Subcutaneous abdominal adipose tissue (tissue), 5 donors: ENCODE data around the gene NPM3.

Experiments
- H3K27ac ChIP-seq: one replicate; pipeline ENCODE4 v1.7.0; 2013; ENCODE audit warnings: low read depth, mild to moderate bottlenecking, inconsistent platforms, low read length, moderate library complexity
- H3K27me3 ChIP-seq, 5 donors: one replicate each; pipeline ENCODE4 v1.7.0; 2013; ENCODE audit warnings: low read length in 5 of 5, inconsistent platforms in 1 of 5; ENCODE audit not compliant: control insufficient read depth in 5 of 5, insufficient read depth in 4 of 5
- H3K36me3 ChIP-seq, 5 donors: one replicate each; pipeline ENCODE4 v1.7.0; 2013; ENCODE audit warnings: low read length in 5 of 5; ENCODE audit not compliant: control insufficient read depth in 5 of 5, insufficient read depth in 5 of 5
- H3K4me1 ChIP-seq, 5 donors: one replicate each; pipeline ENCODE4 v1.7.0; 2013; ENCODE audit warnings: low read length in 5 of 5, mild to moderate bottlenecking in 3 of 5, moderate library complexity in 1 of 5; ENCODE audit not compliant: control insufficient read depth in 5 of 5, insufficient read depth in 5 of 5
- H3K4me3 ChIP-seq, 5 donors: one replicate each; pipeline ENCODE4 v1.7.0; 2013; ENCODE audit warnings: low read length in 5 of 5, low read depth in 1 of 5
- H3K9ac ChIP-seq, 5 donors: one replicate each; pipeline ENCODE4 v1.7.0; 2013; ENCODE audit warnings: low read length in 5 of 5, mild to moderate bottlenecking in 4 of 5, moderate library complexity in 3 of 5
- H3K9me3 ChIP-seq, 5 donors: one replicate each; pipeline ENCODE4 v1.7.0; 2013; ENCODE audit warnings: low read length in 5 of 5; ENCODE audit not compliant: control insufficient read depth in 5 of 5
- donor health status: healthy.
- donor health status: healthy.
- donor health status: healthy.
- donor health status: healthy.
- donor health status: healthy.

NPM3 gene, protein sequence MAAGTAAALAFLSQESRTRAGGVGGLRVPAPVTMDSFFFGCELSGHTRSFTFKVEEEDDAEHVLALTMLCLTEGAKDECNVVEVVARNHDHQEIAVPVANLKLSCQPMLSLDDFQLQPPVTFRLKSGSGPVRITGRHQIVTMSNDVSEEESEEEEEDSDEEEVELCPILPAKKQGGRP

DNA sequence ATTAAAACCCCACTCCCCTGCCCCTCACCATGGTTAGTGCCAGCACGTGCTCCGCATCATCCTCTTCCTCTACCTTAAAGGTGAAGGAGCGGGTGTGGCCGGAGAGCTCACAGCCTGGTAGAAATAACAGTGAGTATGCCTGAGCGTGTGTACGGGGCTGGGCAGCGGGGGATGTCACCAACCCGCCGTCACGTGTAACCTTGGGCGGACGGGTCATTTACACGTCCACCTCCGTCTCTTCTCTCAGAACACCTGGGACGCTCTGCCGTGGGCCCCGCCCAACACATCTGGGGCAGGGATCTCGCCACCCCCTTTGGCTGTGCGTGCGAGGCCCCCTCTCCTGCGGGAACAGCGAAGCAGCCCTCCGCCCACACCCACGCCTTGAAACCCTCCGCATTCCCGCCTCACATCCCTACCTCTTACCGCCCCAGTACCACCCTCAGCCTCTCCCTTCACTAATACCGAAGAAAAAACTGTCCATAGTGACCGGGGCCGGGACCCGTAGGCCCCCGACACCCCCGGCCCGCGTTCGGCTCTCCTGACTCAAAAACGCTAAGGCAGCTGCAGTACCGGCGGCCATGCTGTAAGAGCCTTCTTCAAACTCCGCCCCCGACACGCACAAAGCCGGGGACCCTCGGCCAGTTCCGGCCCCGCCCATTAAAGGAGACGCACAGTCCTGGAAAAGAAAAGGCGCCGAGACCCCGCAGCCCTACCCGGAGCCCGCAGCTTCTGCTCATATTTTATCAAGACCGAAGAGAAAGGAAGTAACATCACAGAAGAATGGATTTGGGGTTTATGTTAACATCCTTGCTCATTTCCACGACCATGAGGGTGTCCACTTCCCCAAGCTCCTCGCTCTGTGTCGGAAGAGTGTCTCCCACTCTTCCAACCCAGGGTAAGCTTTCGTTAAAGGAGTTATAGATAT, at the start of gene NPM3:
Gene NPM3 (minus strand): TSS at position 636 of the 925 bp plus-strand sequence. CDS start 56 bp downstream, at position 580.
- no peaks in the 10 kb centered on the region for H3K9me3 ChIP-seq
- peaks cover 31 to 49% (median 39%) of the 10 kb centered on the region in 5 donors for H3K36me3 ChIP-seq
- peak within 1 kb of the TSS; percentile 66 to 78 (median 74) for H3K4me3 ChIP-seq
- peaks cover 0 to 8% (median 2%) of the 10 kb centered on the region in 5 donors for H3K27me3 ChIP-seq
- H3K27ac ChIP-seq, result peak within 1 kb of the TSS; percentile 55
- peak within 1 kb of the TSS; percentile 16 to 83 (median 74) for H3K9ac ChIP-seq
- H3K4me1 ChIP-seq, result peaks cover 3 to 50% (median 48%) of the 10 kb centered on the region in 5 donors

GRCh38 chr10:101832325-101832771, 49.1 kb upstream of the NPM3 start:
- H3K36me3 ChIP-seq, result peaks cover 2 to 23% (median 13%) of the 10 kb centered on the region in 5 donors
- H3K9me3 ChIP-seq, result no peaks in the 10 kb centered on the region
- H3K27ac ChIP-seq, result no peak overlapping the region
- H3K4me3 ChIP-seq, result peak overlapping the region in 1 of 5 donors; percentile 6
- H3K27me3 ChIP-seq, result no peaks in the 10 kb centered on the region
- peaks cover 8 to 74% (median 71%) of the 10 kb centered on the region in 5 donors for H3K4me1 ChIP-seq
- H3K9ac ChIP-seq, result peak overlapping the region in 2 of 5 donors; percentile 6 to 38

DNA sequence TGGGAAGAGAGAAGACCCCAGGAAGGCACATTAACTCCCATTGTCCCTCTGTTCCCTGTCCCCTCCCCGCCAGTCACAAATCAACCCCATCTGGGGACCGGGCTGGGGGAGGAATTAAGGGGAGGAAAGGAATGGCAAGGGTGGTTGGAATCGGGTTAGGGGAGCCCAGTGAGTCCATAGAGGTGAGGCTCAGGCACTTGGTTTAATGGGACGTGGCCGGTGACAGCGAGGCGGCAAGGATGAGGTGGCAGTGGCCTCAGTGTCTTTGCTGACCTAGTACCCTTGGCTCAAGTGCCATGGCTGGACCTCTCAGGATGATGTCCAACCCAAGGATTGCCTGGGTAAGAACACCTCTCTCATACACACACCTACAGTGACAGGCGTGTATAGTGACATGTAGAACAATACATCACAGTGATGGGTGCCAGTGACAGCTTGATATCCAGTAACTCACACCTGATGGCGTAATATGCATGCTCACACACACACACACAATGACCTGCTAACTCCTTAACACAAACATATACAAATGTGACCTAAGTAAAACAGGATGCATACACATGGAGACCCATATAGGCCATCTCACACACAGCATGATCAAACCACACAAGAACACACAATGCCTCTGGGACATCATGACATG, 48.0 kb upstream of the NPM3 start:
- Histone ChIP-seq H3K4me3 (peak overlapping the region; percentile 57 to 74 (median 70)), H3K9ac (peak overlapping the region; percentile 4 to 71 (median 63)), H3K27ac (peak overlapping the region; percentile 71), H3K36me3 (peaks cover 3 to 34% (median 23%) of the 10 kb centered on the region in 5 donors), H3K27me3 (no peaks in the 10 kb centered on the region), H3K9me3 (no peaks in the 10 kb centered on the region), H3K4me1 (peaks cover 8 to 71% (median 64%) of the 10 kb centered on the region in 5 donors)

DNA sequence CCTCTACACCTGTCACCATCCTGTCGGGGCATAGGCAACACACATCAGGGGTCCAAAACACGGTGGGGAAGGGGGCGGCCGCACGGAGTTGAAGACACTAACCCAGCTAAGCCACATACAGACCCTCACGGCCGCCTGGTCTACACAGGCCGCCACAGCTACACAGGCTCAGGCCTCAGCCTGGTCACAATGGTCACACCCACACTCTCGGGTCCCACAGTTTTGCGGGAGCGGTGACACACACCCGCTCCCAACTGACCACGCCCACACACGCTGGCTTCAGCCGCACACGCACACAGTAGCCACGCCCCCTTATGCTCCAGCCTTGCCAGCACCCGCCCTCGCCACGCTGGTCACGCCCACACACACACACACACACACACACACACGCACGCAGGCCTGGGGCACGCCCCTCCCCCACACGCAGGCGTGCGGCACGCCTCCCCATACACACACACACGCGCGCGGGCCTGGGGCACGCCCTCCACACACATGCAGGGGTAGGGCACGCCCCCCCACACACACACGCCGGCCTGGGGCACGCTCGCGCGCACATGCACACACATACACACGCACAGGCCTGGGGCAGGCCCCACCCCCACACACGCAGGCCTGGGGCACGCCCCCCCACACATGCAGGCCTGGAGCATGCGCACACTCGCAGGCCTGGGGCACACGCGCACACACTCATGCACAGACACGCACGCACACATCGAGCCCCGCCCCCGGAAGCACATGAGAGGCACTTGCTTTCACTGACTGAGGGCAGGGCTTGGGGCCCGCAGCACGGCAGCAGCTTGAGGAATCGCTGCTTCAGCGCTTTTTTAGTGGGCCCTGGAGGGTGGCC, 47.3 kb upstream of the NPM3 start:
- Histone ChIP-seq H3K4me1 (peaks cover 8 to 65% (median 58%) of the 10 kb centered on the region in 5 donors), H3K9ac (peak overlapping the region; percentile 4 to 71 (median 63)), H3K9me3 (no peaks in the 10 kb centered on the region), H3K4me3 (peak overlapping the region; percentile 57 to 74 (median 70)), H3K27me3 (no peaks in the 10 kb centered on the region), H3K36me3 (peaks cover 3 to 41% (median 31%) of the 10 kb centered on the region in 5 donors), H3K27ac (peak overlapping the region; percentile 71)

DNA sequence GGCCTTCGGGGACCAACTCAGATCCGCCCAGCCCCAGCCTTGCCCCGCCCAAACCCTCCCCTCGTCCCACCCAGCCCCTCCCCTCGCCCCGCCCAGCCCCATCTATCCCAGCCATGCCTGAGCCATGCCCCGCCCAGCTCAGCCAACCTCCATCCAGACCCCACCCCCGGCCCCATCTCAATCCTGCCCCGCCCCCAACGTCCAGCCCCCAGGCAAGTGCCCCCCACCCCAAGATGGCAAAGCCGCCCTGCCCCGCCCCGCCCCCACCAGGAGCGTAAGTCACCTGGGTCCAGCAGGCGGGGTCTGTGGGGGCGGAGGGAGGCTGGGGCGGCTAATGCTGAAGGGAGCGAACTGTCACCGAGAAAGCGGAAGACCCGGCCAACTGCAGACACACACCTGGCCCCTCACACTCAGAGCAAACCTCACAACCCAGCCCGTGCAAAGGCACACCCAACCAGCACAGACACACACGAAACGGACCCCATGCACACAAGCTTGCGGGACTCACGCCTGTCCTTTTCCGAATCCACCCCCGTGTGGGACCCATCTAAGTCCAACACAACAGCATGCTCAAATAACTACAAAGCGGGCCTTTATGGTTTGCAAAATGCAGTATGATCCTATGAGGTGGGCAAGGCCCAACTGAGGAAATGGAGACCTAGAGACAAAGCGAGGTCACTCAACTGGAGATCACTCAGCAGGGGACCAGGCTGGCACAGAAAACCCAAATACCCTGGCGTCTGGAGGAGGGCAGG, 46.5 kb upstream of the NPM3 start:
- Histone ChIP-seq H3K9me3 (no peaks in the 10 kb centered on the region), H3K4me1 (peaks cover 8 to 57% (median 50%) of the 10 kb centered on the region in 5 donors), H3K36me3 (peaks cover 4 to 43% (median 39%) of the 10 kb centered on the region in 5 donors), H3K27ac (peak overlapping the region; percentile 71), H3K9ac (peak overlapping the region in 2 of 5 donors; percentile 19 to 67), H3K27me3 (no peaks in the 10 kb centered on the region), H3K4me3 (peak overlapping the region; percentile 57 to 74 (median 70))

DNA sequence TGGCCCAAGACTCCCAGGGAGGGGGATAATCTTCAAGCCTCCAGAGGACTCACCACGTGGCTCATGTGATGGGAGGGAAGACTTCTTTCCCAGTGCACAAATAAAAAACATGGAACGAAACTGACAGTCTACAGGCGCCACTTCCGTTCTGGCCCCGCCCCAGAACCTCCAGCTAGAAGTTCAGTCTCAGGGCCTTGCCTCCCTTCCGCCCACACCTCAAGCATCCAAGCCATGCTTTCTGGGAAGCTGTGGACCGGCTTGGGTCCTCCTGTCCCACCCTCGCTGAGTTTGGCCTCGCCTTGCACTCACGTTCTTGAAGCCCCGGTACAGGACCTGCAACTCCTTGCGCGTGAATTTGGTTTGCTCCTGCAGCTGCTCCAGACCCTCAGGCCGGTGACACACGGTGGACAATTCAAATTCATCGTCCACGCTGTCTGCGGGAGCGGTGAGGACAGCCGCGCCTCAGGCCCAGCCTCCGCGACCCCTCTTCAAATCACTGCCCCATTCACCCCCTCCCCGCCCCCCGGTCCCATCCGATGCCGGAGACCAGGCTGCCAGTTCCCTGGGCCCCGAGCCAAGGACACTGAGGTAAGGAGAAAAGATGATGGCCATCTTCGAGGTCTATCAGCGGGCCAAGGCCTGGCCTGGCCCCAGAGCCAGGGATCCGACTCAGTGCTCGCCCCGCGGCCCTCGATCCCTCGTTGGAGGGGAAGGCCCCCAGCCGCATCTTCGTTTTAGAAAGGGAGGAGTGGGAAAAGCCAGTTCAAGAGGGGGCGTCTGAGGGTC, 45.7 kb upstream of the NPM3 start:
- peaks cover 8 to 49% (median 42%) of the 10 kb centered on the region in 5 donors for H3K4me1 ChIP-seq
- no peak overlapping the region for H3K27ac ChIP-seq
- H3K27me3 ChIP-seq, result no peaks in the 10 kb centered on the region
- no peak overlapping the region for H3K9ac ChIP-seq
- peaks cover 5 to 49% (median 46%) of the 10 kb centered on the region in 5 donors for H3K36me3 ChIP-seq
- H3K4me3 ChIP-seq, result no peak overlapping the region
- no peaks in the 10 kb centered on the region for H3K9me3 ChIP-seq

GRCh38 chr10:101827919-101828600, 44.8 kb upstream of the NPM3 start:
- peaks cover 8 to 54% (median 50%) of the 10 kb centered on the region in 5 donors for H3K36me3 ChIP-seq
- H3K27me3 ChIP-seq, result no peaks in the 10 kb centered on the region
- H3K4me3 ChIP-seq, result no peak overlapping the region
- no peak overlapping the region for H3K9ac ChIP-seq
- no peaks in the 10 kb centered on the region for H3K9me3 ChIP-seq
- no peak overlapping the region for H3K27ac ChIP-seq
- H3K4me1 ChIP-seq, result peaks cover 5 to 42% (median 33%) of the 10 kb centered on the region in 5 donors

DNA sequence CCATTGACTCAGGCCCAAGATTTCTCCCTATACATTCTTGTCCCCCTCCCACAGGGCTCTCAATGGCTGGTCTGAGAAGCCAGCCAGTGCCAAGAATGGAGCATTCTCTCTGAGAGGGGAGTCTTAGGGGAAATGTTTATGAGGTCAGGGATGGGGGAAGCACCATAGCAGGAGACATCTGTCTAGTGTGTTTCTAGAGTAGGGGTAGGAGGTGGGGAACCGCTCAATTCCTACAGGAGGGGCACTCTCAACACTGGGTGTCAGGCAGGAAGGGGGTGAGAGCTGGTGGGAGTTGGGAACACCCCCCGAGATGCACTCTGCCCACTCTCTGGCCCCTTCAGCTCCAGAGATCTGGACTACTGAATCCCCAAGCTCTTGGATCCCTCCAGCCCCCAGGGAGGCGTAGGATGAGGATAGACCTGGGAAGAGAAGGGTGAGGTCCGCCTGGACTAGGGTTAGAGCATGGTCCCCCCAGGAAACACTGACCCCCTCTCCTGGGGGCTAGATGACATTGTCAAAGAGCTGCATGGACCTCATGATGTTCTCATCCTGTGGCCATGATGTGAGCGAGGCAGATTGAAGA, 43.7 kb upstream of the NPM3 start:
- no peak overlapping the region for H3K9ac ChIP-seq
- H3K27ac ChIP-seq, result no peak overlapping the region
- no peaks in the 10 kb centered on the region for H3K27me3 ChIP-seq
- no peaks in the 10 kb centered on the region for H3K9me3 ChIP-seq
- no peak overlapping the region for H3K4me3 ChIP-seq
- peaks cover 5 to 31% (median 23%) of the 10 kb centered on the region in 5 donors for H3K4me1 ChIP-seq
- peaks cover 10 to 61% (median 57%) of the 10 kb centered on the region in 5 donors for H3K36me3 ChIP-seq
